H1 (cell line): ENCODE results near the gene TNFRSF8. TPM values are rescaled to one million over a fixed set of nuclear protein-coding genes. Genes with fewer than 3 reads are reported as not detected.

Source experiments
- CBX8 ChIP-seq: fragments of 300-800, 300-1000 bp; sonication (generic); IDR thresholded peaks from 2 replicates; pipeline ENCODE4 v1.7.1; 2016; ENCODE audit warnings: low read depth, low read length, borderline replicate concordance
- CHD7 ChIP-seq: fragments of 300-600 bp; sonication (generic); IDR thresholded peaks from 2 replicates; pipeline ENCODE4 v1.7.1; 2012; ENCODE audit warnings: low read length, moderate library complexity, mild to moderate bottlenecking, inconsistent platforms; ENCODE audit not compliant: insufficient replicate concordance
- CTBP2 ChIP-seq: IDR thresholded peaks from 2 replicates; pipeline ENCODE4 v1.7.0; 2011; ENCODE audit warnings: borderline replicate concordance, mild to moderate bottlenecking, moderate library complexity, mixed read lengths, low read length; ENCODE audit not compliant: insufficient read depth, insufficient read length
- E2F6 ChIP-seq: IDR thresholded peaks from 2 replicates; pipeline ENCODE4 v1.6.1; 2012; ENCODE audit warnings: inconsistent platforms
- EGR1 ChIP-seq: IDR thresholded peaks from 2 replicates; pipeline ENCODE4 v1.6.1; 2011; ENCODE audit warnings: low read depth, low read length, borderline replicate concordance
- KDM5A ChIP-seq: fragments of 200-600 bp; IDR thresholded peaks from 2 replicates; pipeline ENCODE4 v1.7.1; 2012; ENCODE audit warnings: mild to moderate bottlenecking, low read length, inconsistent platforms, mixed read lengths
- TAF1 ChIP-seq: IDR thresholded peaks from 2 replicates; pipeline ENCODE4 v1.6.1; 2011; ENCODE audit warnings: mild to moderate bottlenecking, low read depth, low read length
- TAF7 ChIP-seq: optimal IDR thresholded peaks from 2 replicates; pipeline ENCODE3; 2011; ENCODE audit warnings: low read depth, mild to moderate bottlenecking, inconsistent platforms, low read length, moderate library complexity, borderline replicate concordance
- TBP ChIP-seq: IDR thresholded peaks from 2 replicates; pipeline ENCODE4 v1.6.1; 2011; ENCODE audit warnings: low read depth, low read length, improper control_type of control experiment
- USF2 ChIP-seq: IDR thresholded peaks from 2 replicates; pipeline ENCODE4 v1.6.1; 2011; ENCODE audit warnings: low read length, improper control_type of control experiment
- polyA plus RNA-seq, 7 experiments: library from polyadenylated mRNA; depleted of rRNA in 3 of 7; stranded (reverse) in 5 of 7; unstranded in 2 of 7; fragments of >200 nt in 5 of 7; fragments of 200-250 nt in 2 of 7; gene quantifications; 1 replicate in 5 of 7; 2 replicates in 1 of 7; 4 replicates in 1 of 7; pipeline versions ENCODE4 v1.2.1 to v1.2.3, GENCODE V29; 2011 to 2013; ENCODE audit warnings: missing spikeins in 2 of 7, mixed read lengths in 2 of 7
- total RNA-seq: library from RNA; stranded (reverse); fragmentation: NEBNext Ultra II Directional; extraction: Animal tissue kit (Norgen Biotek cat#: 25700); gene quantifications from 2 replicates; pipeline ENCODE4 v1.2.1, GENCODE V29; 2021

TNFRSF8 gene
- total and polyA plus RNA-seq, 2 of the 8 experiments (the other 6 are each of a cell fraction or from before 2014, with no cell fraction given), result 23.2 to 32.7 TPM

- TF ChIP-seq CHD7, result no peak
- no peak for TF ChIP-seq USF2
- no peak for TF ChIP-seq CBX8
- TF ChIP-seq KDM5A, result no peak
- TF ChIP-seq CTBP2, result no peak
- TF ChIP-seq TAF7, result no peak
- TF ChIP-seq E2F6, result no peak
- TF ChIP-seq TBP, result no peak
- TF ChIP-seq EGR1, result no peak
- TF ChIP-seq TAF1, result no peak
Measured at GRCh38 chr1:12106153-12106552, 43.0 kb downstream of the TNFRSF8 start (continued).
